ENCODE measurements around the gene ARHGAP8.
"Not testable (repeated sequence)": the region's sequence is repeated elsewhere in the genome, so short reads cannot be mapped to it uniquely, and the experiment has no call there.

The ARHGAP8 gene

DNA sequence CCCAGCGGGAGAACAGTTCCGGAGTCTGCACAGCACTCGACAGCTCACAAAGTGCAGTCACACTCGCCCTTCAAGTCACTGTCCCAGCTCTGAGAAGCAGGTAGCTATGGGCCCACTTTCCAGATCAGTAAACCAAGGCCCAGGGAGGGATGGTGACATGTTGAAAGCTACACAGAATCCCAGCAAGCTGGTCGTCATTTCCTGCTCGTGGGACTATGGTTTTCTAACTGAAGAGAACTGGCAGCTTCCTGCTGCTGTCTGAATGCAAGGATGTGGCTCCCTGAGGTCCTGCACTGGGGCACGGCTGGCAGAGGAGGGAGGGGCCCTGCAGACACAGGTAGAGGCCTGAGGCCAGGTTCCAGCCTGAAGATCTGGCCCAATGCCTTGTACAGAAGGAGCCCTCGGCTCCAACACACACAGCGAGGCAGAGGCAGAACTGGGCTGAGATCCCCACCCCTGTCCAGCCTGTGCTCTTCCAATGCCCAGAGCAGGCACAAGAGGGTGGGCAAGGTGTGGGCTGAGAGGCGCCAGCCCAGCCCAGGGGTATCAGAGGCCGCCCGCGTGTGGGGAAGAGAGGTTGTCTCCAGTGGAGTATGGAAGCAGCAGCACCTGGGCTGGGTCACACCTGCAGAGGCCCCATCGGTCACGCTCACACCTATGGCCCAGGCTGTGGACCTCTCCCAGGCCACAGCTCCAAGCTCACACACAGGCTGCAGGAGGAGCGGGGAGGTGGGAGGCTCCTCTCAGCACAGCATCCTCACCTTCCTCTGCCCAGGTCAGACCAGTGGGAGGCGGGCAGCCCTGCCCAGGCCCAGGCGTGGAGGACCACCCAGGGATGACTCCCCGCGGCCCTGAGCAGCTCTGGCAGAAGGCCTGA, 138.3 kb downstream of the ARHGAP8 start:
- DNase-seq: no peak

DNA sequence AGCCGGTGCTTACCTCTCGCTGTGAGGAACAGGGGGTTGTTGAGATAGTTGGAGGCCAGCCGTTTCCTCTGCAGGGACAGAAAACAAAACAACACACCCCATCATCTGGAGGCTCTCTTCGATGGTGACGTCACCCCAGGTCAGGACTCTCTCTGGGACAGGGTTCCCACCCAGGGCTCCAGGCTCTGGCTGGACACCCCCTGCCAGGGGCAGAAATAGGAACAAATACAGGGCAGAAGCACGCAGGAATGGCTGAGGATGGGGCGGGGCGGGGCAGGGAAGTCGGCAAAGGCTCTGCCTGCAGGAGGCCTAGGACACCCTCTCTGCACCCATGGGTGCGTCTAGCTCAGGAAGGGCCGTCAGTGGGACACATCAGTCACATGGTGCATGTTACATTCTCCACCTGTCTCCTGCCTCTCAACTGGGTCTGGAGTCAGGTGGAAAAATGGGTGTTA, 138.9 kb downstream of the ARHGAP8 start:
- DNase-seq: no peak

- no peak for DNase-seq
Observed at GRCh38 chr22:44891791-44892190, 139.4 kb downstream of the ARHGAP8 start.

GRCh38 chr22:44892243-44892642, 139.9 kb downstream of the ARHGAP8 start:
- DNase-seq: no peak

GRCh38 chr22:44892803-44893730, 140.7 kb downstream of the ARHGAP8 start:
- DNase-seq: no peak

DNA sequence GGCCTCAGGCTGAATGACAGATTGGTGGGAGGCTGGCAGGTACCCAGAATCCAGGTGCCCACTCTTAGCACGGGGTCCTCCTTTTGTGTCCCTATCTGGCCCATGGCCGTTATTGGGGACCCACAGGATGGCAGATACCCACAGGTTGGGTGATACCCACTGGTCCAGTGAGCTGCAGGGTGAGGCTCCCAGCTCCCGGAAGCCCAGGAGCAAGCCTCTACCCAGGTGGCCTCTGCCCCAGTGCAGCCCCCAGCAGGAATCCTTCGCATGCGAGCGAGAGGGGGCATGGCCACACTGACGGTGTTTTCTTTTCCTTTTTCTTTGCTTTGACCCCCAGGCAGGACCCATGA, 141.3 kb downstream of the ARHGAP8 start:
- no peak for DNase-seq

DNA sequence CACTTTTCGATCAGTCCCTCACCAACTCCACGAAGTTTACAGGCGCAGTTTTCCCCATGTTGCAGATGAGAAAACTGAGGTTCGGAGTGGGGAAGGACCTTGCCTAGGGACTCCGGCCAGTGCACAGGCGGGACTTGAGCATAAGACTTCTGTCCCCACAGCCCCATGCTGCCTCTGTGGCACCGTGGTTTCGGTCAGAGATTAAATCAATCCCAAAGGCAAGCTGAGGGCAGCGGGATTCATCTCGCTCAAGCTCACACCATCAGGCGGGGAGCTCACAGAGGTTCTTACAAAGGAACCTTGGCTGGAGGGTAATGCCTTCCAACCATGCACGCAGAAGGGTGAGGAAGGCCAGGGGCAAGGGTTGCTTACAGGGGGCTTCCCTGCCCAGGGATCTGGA, 141.9 kb downstream of the ARHGAP8 start:
- no peak for DNase-seq

- no peak for DNase-seq
Observed at GRCh38 chr22:44894782-44895181, 142.4 kb downstream of the ARHGAP8 start.

DNA sequence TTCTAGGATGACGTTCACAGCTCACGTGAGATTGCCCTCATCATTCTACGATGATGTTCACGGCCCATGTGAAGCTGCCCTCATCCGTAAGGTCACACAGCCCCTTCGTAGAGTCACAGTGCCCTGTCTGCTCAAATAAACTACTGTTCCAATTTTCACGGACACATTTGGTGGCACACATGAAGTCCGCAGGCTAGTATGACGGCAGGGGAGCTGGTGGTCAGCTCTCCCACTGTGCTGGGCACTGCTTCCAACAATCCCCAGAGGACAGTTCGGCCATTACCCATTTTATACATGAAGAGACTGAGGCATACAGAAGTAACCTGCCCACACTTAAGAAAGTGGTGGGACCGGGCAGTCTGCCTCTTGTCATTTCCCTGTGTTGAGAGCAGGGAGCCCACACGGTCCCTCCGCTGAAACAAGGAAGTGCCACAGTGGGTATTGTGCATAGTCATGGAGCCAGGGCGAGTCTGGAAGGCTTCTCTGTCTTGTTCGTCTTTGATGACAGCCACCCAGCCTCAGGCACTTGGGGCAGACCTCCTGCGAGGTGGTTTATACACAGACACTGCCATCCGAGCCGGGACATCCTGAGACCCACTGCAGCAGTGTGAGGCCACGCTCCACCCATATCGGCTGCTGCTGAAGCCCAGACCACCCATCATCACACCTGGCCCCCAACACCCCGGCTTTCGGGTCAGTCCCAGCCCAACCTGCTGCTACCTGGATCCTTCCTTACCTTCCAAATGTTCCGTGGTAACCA, 143.1 kb downstream of the ARHGAP8 start:
- DNase-seq: no peak

- no peak for DNase-seq
Observed at GRCh38 chr22:44898236-44898635, 145.9 kb downstream of the ARHGAP8 start.

DNA sequence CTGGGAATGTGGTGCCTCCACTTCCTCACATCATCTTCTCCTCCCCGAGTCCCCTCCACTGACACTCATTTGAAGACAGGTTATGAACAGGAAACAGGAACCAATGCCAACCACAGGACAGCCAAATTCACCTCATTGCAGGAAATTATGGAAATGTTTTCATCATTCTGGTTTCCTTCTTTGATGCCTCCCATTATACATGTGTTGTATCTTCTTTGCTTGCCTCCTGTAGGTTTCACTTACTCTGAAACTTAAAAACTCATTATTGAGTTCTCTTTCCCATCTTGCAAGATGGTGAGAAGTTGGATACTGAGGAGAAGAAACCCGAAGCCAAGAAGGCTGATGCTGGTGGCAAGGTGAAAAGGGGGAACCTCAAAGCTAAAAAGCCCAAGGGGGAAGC, 148.9 kb downstream of the ARHGAP8 start:
- no peak for DNase-seq

DNA sequence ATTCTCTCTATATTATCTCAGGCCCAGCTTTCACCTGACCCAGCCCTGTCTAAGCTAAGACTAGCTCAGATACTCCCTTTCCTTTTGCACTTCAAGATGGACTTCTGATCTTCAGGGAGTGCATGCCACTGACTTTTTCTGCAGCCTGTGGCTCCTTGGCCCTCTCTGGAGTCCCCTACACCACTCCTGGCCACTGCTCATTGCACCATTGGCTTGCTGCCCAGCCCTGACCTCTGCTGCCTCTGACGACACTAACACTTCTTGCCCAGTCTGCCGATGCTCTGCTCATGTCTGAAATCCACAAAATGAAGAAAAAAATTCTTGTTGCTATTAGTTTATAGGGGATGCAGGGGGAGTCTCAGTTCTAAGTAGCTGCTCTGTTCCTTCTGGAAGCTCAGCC, 150.8 kb downstream of the ARHGAP8 start:
- not testable (repeated sequence) for DNase-seq

GRCh38 chr22:44904492-44905152, 152.2 kb downstream of the ARHGAP8 start:
- DNase-seq: not testable (repeated sequence)

DNA sequence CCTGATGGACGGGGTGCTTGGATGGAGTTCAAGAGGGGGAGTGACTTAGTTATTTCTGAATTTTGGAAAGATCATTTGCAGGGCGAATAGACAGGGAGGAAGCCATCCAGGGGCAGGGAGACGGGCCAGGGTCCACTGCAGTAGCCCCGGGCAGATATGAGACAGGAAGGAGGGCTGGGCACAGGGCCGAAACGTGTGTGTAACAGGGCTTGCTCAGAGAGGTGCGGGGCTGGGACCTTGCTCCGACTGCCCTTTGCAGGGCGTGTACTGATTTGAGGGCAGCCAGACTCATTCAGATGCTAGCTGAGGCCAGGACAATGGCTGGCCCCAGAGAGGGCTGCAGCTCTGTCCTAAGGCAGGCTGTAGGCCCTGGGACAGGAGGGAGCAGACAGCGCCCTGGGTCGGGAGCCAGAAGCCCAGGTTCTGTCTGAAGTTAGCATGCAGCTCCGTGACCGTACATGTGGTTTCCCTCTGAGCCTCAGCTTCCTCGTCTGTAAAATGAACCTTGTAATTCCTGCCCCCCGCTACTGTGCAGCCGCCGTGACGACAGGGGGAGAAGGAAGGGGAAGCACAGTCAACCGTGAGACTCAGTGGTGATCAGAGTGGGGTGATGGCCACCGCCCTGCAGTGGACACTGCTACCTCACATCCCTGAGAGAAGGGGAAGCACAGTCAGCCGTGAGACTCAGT, 154.0 kb downstream of the ARHGAP8 start:
- no peak for DNase-seq

DNA sequence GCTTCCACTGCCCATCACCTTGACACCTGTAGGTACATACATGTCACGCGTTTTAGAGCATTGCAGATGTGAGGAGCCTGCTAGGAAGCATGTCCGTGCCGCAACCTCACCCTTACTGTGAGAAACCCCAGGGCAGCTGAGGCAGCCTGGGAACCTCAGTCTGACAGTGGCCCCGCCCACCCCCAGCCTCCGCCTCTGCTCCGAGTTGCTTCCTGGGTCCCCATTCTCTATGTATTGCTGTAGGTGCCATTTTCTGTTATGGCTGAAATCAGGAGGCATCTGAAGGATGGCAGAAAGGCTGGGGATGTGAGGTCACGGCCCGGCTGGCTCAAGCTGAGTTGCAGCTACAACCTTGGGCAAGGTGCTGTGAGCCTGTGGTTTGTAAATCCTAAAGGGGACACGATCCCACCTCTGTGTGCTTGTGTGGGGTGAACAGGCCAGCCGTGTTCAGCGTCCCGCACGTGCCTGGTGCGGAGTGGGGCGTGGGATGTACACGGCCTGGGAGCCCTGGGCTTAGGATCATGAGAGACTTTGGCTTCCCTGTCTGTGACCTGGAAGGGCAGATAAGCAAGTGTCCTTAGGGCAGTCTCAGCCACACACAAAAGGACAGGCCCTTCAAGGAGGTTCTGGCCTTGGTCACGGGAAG, 154.7 kb downstream of the ARHGAP8 start:
- no peak for DNase-seq

DNA sequence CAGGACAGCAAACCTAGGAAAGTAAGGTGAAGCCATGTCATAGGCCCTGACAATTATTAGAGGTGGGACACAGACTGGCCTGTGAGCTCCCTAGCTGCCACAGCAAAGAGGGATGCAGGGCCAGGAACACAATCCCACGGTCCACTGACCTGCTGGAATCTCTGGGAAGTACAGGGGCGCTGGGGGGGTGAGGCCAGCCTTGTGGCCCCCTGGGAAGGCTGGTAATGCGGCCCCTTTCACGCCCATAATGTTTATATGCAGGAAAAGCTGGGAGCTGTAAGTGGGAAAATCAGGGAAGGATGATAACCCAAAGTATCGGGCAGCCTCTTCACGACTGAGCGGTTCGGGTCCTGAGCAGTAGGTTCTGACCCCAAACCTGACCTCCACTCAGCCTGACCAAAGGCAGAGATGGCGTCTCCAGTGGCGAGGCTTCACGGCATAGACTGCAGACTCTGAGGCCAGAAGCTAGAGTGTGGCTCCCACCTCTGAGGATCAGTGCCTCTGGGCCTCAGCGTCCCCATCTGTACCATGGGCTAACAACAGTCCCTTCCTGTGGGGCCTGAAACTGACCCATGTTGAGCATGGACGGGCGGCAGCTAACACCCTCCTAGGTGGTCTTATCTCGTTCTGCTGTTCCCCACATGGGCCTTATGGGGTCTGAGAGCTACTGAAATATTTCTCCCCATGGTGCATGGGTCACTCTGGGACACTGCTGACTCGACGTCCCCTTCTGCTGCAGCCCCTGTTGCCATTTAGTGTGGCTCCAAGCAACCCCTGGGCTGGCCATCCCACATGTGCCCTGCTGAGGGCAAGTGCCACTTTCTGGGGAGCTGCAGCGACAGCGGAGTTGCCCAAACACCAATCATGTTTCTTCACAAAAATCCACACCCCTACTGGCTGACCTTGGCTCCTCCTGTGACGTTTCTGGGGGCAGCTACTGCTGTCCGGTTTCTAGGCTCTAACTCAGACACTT, 155.7 kb downstream of the ARHGAP8 start:
- DNase-seq: no peak

DNA sequence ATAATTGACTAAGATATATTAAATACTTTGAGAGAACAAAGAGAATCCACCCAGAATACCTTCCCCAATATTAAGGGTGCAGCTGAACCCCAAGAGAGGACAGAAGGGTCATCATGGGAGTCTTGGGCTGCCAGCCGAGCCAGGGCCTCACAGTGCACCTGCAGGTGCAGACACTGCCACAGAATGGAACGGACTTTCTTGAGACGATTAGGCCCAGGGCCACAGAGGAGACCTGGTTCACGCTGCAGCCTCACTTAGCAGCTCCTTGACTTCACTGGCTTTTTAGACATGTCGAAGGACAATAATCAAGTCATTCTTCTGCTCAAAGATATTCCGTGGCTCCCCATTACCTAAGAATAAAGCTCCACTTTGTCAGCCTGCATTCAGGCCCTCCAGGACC, 156.9 kb downstream of the ARHGAP8 start:
- DNase-seq: no peak
